Upper lobe of left lung (tissue), 6 donors: ENCODE measurements around the gene KIF1A. TPM values are rescaled to one million over a fixed set of nuclear protein-coding genes. Genes with fewer than 3 reads are reported as not detected.
A peak's percentile ranks its signal among the peaks of the same experiment; 100 is the strongest.

Source experiments
- ATAC-seq, 2 donors: fragments of 200-7000 bp; cut with Tn5 transposase; one replicate each; pipeline ENCODE4 v1.9.1; 2022; ENCODE audit warnings: mild to moderate bottlenecking in 2 of 2, moderate library complexity in 2 of 2; ENCODE audit not compliant: low FRiP score in 2 of 2
- DNase-seq, 2 donors: peaks; one replicate each; pipeline ENCODE4 v3.0.0-alpha.2; 2019 to 2020
- H3K27ac ChIP-seq, 4 donors: fragments of 200-600 bp; sonication (generic); one replicate each; pipeline ENCODE4 v1.5.1; 2016 to 2019
- H3K27me3 ChIP-seq, 4 donors: fragments of 200-600 bp; sonication (generic); one replicate each; pipeline ENCODE4 v1.5.1; 2017 to 2019
- H3K36me3 ChIP-seq, 4 donors: fragments of 200-600 bp; sonication (generic); one replicate each; pipeline ENCODE4 v1.5.1; 2016 to 2019
- H3K4me1 ChIP-seq, 4 donors: fragments of 200-600 bp; sonication (generic); one replicate each; pipeline ENCODE4 v1.5.1; 2018 to 2019
- H3K4me3 ChIP-seq, 4 donors: fragments of 200-600 bp; sonication (generic); one replicate each; pipeline ENCODE4 v1.5.1; 2017 to 2019; ENCODE audit warnings: mild to moderate bottlenecking in 2 of 4, moderate library complexity in 1 of 4
- H3K9me3 ChIP-seq, 4 donors: fragments of 200-600 bp; sonication (generic); one replicate each; pipeline ENCODE4 v1.5.1; 2018 to 2019
- EP300 ChIP-seq, 4 donors: sonication (generic); formaldehyde crosslinking; IDR thresholded peaks; one replicate each; pipeline ENCODE4 v1.5.1; 2017; ENCODE audit warnings: antibody characterized with exemption in 4 of 4, control low read depth in 2 of 4
- POLR2A ChIP-seq, 4 donors: fragments of 450-650 bp; IDR thresholded peaks; one replicate each; pipeline ENCODE4 v1.5.1; 2016 to 2017; ENCODE audit warnings: antibody characterized with exemption in 4 of 4, mild to moderate bottlenecking in 2 of 4
- POLR2AphosphoS5 ChIP-seq, 2 donors: sonication (generic); formaldehyde crosslinking; IDR thresholded peaks; one replicate each; pipeline ENCODE4 v1.5.1; 2017; ENCODE audit warnings: antibody characterized with exemption in 2 of 2
- WGBS, 2 donors: methylation state at CpG; one replicate each; pipeline ENCODE4 v1.1.5; 2017 to 2018; 5-methylcytosine and 5-hydroxymethylcytosine counted together
- total RNA-seq, 6 donors: library from RNA; depleted of rRNA in 4 of 6; stranded (reverse); fragments of >200 nt in 4 of 6; gene quantifications; one replicate each; pipeline versions ENCODE4 v1.1.0 to v1.2.1, GENCODE V29; 2016 to 2021
- TF ChIP-seq, protein P1 (sequence below), 6 experiments: fragments of 450-650 bp in 4 of 6; fragments of 200-600 bp in 2 of 6; sonication (generic) in 2 of 6; IDR thresholded peaks; one replicate each; pipeline ENCODE4 v1.5.1; 2016 to 2019; ENCODE audit warnings: antibody characterized with exemption in 6 of 6
- donor health status: DM: no; HTN: no; CAD: no; lungs with moderate emphysema.
- donor health status: DM: no; HTN: yes; CAD: no; lungs with severe emphysema.

The KIF1A gene
- total RNA-seq, 6 donors from 2014 or later: 0.15 to 1.2 (median 0.35) TPM; not detected in 2

DNA sequence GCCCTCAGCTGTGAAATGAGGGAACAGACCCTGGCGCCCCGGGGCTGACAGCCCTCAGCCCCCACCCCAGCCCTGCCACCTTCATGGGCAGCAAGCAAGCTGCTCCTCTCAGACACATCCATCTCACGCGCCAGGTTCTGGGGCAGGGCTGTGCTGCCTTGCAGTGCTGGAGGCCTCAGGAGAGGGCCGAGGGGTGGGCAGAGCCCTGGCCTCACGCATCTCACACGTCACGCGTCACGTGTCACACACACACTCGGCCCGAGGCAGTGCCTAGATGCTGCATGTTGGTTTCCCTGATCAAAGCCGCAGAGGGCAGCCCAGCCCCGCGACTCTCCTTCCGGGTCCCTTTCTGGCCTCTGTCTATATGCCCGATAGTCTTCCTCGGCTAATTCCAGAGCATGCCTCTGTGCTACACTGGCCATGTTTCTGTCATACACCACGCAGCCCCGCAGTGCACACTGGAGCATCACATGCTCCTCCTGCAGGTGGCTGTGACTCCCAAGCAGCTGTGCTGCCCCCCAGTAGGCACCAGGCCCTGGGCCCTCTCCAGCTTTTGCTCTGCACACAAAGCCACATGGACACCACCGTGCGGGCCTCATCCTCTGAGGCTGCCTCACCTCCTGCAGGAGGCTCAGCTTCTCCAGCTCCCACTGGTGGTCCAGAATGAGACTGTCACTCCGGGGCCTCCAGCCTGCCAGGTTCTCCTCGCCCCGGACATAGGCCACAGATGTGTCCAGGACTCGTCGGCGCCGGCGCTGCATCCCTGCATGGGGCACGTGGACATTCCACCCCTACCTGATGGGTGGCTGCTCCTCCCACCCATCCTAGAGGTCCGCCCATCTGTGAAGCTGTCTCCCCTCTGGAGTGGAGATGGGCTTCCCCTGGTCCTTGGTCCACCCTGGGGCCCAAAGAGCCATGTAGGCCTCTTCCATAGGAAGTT, 97.0 kb downstream of the KIF1A start:
- ATAC-seq (no peak), DNase-seq (peak in 1 of 2 donors; percentile 84)
- no peaks in the 10 kb centered on the region for H3K36me3 ChIP-seq
- H3K9me3 ChIP-seq: no peaks in the 10 kb centered on the region
- no peaks in the 10 kb centered on the region for H3K27me3 ChIP-seq
- TF ChIP-seq EP300 (IDR thresholded peaks at IDR 0.05): no peak
- TF ChIP-seq, protein P1, sequence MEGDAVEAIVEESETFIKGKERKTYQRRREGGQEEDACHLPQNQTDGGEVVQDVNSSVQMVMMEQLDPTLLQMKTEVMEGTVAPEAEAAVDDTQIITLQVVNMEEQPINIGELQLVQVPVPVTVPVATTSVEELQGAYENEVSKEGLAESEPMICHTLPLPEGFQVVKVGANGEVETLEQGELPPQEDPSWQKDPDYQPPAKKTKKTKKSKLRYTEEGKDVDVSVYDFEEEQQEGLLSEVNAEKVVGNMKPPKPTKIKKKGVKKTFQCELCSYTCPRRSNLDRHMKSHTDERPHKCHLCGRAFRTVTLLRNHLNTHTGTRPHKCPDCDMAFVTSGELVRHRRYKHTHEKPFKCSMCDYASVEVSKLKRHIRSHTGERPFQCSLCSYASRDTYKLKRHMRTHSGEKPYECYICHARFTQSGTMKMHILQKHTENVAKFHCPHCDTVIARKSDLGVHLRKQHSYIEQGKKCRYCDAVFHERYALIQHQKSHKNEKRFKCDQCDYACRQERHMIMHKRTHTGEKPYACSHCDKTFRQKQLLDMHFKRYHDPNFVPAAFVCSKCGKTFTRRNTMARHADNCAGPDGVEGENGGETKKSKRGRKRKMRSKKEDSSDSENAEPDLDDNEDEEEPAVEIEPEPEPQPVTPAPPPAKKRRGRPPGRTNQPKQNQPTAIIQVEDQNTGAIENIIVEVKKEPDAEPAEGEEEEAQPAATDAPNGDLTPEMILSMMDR (IDR thresholded peaks at IDR 0.05): no peak
- no peak for TF ChIP-seq POLR2AphosphoS5 (IDR thresholded peaks at IDR 0.05)
- no peak for TF ChIP-seq POLR2A (IDR thresholded peaks at IDR 0.05)
- no peak overlapping the region for H3K4me3 ChIP-seq
- H3K4me1 ChIP-seq: no peaks in the 10 kb centered on the region
- H3K27ac ChIP-seq: no peak overlapping the region
- 82 to 85% methylated on average over 13 to 32 of the region's 32 CpGs for WGBS, 2 donors

DNA sequence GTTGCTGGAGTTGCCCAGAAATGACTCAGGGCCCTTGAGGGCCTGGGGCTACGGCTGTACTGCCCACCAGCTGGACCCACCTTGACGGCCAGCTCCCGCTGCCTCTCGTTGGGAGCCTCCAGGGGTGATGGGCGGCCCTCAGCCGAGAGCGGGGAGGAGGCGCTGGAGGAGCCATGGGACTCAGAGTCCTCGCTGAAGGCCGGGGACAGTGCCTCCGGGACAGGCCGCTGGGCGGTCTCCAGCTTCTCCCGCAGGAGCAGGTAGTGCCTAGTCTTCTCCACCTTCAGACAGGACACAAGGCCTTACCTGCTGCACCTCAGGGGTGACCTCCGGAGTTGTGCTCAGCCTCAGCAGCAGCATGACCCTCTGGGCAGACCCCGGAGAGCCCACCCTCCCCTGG, 97.6 kb downstream of the KIF1A start:
- H3K36me3 ChIP-seq: no peaks in the 10 kb centered on the region
- 89% methylated on average over 15 of the region's 16 CpGs; no CpG with 5 or more reads in 1 of the 2 donors for WGBS, 2 donors

DNA sequence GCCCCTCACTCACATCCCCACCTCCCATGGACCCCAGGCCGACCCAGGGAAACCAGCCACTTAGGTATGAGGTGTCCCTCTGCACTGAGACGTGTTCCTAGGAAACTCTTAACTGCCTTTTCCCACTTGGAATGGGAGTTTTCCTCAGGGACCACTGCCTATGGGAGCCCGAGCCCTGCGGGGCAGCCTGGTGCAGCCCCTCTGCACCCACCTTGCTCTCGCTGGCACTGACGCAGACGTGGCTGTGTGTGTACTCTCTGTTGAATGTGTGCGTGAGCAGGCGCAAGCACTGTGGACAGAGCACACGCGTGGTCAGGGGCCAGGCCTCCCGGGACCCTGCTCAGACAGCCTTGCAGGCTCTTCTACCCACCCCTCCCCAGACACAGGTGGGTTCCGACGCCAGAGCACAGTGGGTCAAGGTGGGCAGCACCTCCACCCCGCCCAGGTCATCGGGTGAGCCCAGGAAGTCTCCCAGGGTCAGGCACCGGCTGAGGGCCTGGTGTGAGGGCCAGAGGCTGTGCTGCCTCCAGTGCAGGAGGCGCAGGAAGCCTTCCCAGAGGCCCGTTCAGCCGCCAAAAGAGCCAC, 98.3 kb downstream of the KIF1A start:
- 89% methylated on average over 8 to 19 of the region's 20 CpGs for WGBS, 2 donors
- Histone ChIP-seq H3K27me3 (no peaks in the 10 kb centered on the region), H3K36me3 (no peaks in the 10 kb centered on the region), H3K9me3 (no peaks in the 10 kb centered on the region), H3K27ac (no peak overlapping the region), H3K4me1 (no peaks in the 10 kb centered on the region), H3K4me3 (no peak overlapping the region)
- DNase-seq: peak in 1 of 2 donors; percentile 54
- no peak for ATAC-seq
- TF ChIP-seq POLR2A (IDR thresholded peaks at IDR 0.05) (no peak), POLR2AphosphoS5 (IDR thresholded peaks at IDR 0.05) (no peak), EP300 (IDR thresholded peaks at IDR 0.05) (no peak)
- TF ChIP-seq, protein P1 (IDR thresholded peaks at IDR 0.05): no peak

More for the DNA sequence above, 97.6 kb downstream of the KIF1A start:
- Histone ChIP-seq H3K27ac (no peak overlapping the region), H3K4me1 (no peaks in the 10 kb centered on the region), H3K4me3 (no peak overlapping the region), H3K9me3 (no peaks in the 10 kb centered on the region), H3K27me3 (no peaks in the 10 kb centered on the region)
- ATAC-seq (no peak), DNase-seq (peak in 1 of 2 donors; percentile 79)
- TF ChIP-seq, protein P1 (IDR thresholded peaks at IDR 0.05): no peak
- TF ChIP-seq POLR2AphosphoS5 (IDR thresholded peaks at IDR 0.05) (no peak), EP300 (IDR thresholded peaks at IDR 0.05) (no peak), POLR2A (IDR thresholded peaks at IDR 0.05) (no peak)

DNA sequence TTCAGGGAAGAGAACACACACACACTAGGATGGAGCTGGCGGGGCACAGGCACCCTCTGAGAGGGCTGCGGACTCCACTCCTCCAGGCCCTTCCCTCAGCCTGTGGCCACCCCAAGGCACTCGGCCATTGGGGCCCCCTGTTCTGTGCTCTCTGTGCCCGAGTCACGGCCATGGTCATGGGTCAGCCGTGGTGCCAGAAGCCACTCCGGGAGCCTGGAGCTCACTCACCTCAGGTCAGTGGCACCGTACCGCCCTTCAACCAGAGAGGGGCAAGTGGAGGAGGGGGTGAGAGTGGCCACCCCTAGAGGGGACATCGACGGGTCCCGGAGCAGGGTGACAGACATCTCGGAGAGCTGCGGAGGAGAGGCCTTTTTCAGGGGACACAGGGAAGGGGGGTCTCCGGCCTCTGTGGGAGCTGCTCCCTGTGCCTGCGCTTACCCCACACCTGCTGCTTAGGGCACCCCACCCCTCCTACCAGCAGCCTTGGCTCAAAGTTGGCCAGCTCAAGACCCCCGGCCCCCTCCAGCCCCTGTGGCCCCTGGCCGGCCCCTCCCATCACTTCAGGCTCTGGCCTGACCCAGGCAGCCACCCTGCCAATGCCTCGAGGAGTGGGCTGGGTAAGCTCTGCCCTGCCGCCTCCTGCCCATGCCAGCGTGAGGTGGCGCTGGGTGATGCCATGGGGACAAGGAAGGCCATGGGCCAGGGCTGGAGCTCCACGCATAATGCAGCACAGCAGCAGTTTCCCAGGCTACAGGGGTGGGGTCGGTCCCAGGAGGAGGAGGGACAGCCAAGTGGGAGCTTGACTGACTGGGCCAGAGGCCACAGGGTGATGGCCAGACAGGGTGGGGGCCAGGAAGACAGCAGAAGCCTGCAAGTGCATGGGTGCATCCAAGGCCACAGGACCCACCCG, 99.1 kb downstream of the KIF1A start:
- Histone ChIP-seq H3K4me3 (no peak overlapping the region), H3K4me1 (no peaks in the 10 kb centered on the region), H3K27me3 (no peaks in the 10 kb centered on the region), H3K27ac (no peak overlapping the region), H3K9me3 (no peaks in the 10 kb centered on the region), H3K36me3 (no peaks in the 10 kb centered on the region)
- DNase-seq (peak in 1 of 2 donors; percentile 63), ATAC-seq (no peak)
- TF ChIP-seq, protein P1 (IDR thresholded peaks at IDR 0.05): no peak
- no peak for TF ChIP-seq POLR2AphosphoS5 (IDR thresholded peaks at IDR 0.05)
- WGBS, 2 donors: 90 to 94% methylated on average over 14 to 23 of the region's 25 CpGs
